Keratinocyte (primary cell): ENCODE data around the gene PITPNM3.

Experiments used
- CTCF ChIP-seq, 3 experiments: IDR thresholded peaks in 1 of 3; conservative IDR thresholded peaks in 1 of 3; optimal IDR thresholded peaks in 1 of 3; 2 replicates in 2 of 3; 3 replicates in 1 of 3; pipeline versions ENCODE3 to v1.5.1; 2011; ENCODE audit warnings: low read length in 3 of 3, mild to moderate bottlenecking in 3 of 3, moderate library complexity in 2 of 3, control low read depth in 1 of 3, inconsistent platforms in 1 of 3; ENCODE audit not compliant: insufficient read depth in 2 of 3; ENCODE audit errors: extremely low read depth in 1 of 3
- EZH2 ChIP-seq: IDR thresholded peaks from one replicate; pipeline ENCODE4 v1.6.1; 2012; ENCODE audit warnings: inconsistent platforms, mild to moderate bottlenecking, low read length, moderate library complexity

GRCh38 chr17:6483507-6483906 is 72.8 kb downstream of the PITPNM3 start:
- no peak for TF ChIP-seq CTCF (optimal IDR thresholded peaks at IDR 0.05 in 1 of 3, IDR thresholded peaks at IDR 0.05 in 1 of 3, conservative IDR thresholded peaks at IDR 0.05 in 1 of 3; ENCODE audit: extremely low read depth in 1 of 3, insufficient read depth in 2 of 3, low read length in 3 of 3)
- TF ChIP-seq EZH2, result no peak
